Activated CD8-positive, alpha-beta T cell treated with anti-CD3 and anti-CD28 coated beads for 36 hours (primary cell): Measurements from ENCODE around the gene PIP5K1B. TPM values are rescaled to one million over a fixed set of nuclear protein-coding genes. Genes with fewer than 3 reads are reported as not detected.
A peak's percentile ranks its signal among the peaks of the same experiment; 100 is the strongest.

ENCODE experiments used
- ATAC-seq: fragments of 200-7000 bp; cut with Tn5 transposase; one replicate; pipeline ENCODE4 v1.10.0; 2021; ENCODE audit warnings: mild to moderate bottlenecking, moderate library complexity
- CTCF ChIA-PET: fragments of 350-600 bp; sonication (Branson Sonifier 250); formaldehyde crosslinking; loops from one replicate; lab custom pipeline; 2021; ENCODE audit warnings: antibody characterized with exemption; lab: Charles Lee
- POLR2A ChIA-PET: fragments of 350-600 bp; sonication (Branson Sonifier 250); formaldehyde crosslinking; loops from one replicate; lab custom pipeline; 2021; ENCODE audit warnings: antibody characterized with exemption; lab: Charles Lee
- DNase-seq: peaks from one replicate; pipeline ENCODE4 v3.0.0-alpha.2; 2020
- H3K27ac Mint-ChIP-seq: one replicate; pipeline ENCODE4 v1.8.0; 2021; ENCODE audit warnings: mild to moderate bottlenecking, mixed read lengths
- H3K27me3 Mint-ChIP-seq: one replicate; pipeline ENCODE4 v1.8.0; 2021; ENCODE audit warnings: mixed read lengths
- H3K36me3 Mint-ChIP-seq: one replicate; pipeline ENCODE4 v1.8.0; 2021; ENCODE audit warnings: low read depth, mixed read lengths
- H3K4me1 Mint-ChIP-seq: one replicate; pipeline ENCODE4 v1.8.0; 2021; ENCODE audit warnings: low read depth, mixed read lengths
- H3K4me3 Mint-ChIP-seq: one replicate; pipeline ENCODE4 v1.8.0; 2021; ENCODE audit warnings: mild to moderate bottlenecking, moderate library complexity, mixed read lengths
- H3K9me3 Mint-ChIP-seq: one replicate; pipeline ENCODE4 v1.8.0; 2021; ENCODE audit warnings: mixed read lengths
- CTCF ChIP-seq: fragments of 200-600 bp; IDR thresholded peaks from one replicate; pipeline ENCODE4 v1.8.0; 2022; ENCODE audit warnings: antibody characterized with exemption, mild to moderate bottlenecking
- intact Hi-C: fragments of 100-400 bp; cut with micrococcal nuclease; formaldehyde crosslinking; loops from one replicate; pipeline ENCODE4 v1.10.0; 2022
- total RNA-seq, 2 experiments: library from RNA; stranded (reverse); gene quantifications; one replicate each; pipeline ENCODE4 v1.2.3, GENCODE V29; 2021

Gene PIP5K1B
- total RNA-seq, 2 experiments from 2014 or later: 0.43 to 0.98 TPM

- H3K27me3 Mint-ChIP-seq: peaks cover 5% of the 10 kb centered on the region
- peaks cover 6% of the 10 kb centered on the region for H3K4me1 Mint-ChIP-seq
- no peak overlapping the region for H3K4me3 Mint-ChIP-seq
- no peaks in the 10 kb centered on the region for H3K9me3 Mint-ChIP-seq
- CTCF ChIA-PET: no interaction called here
- intact Hi-C loops: no loop called here
- no peak overlapping the region for H3K27ac Mint-ChIP-seq
- ATAC-seq (no peak), DNase-seq (no peak)
- no peak for TF ChIP-seq CTCF
- POLR2A ChIA-PET: no interaction called here
- no peaks in the 10 kb centered on the region for H3K36me3 Mint-ChIP-seq
Observed at GRCh38 chr9:68991457-68991856, 286.4 kb downstream of the PIP5K1B start.

GRCh38 chr9:68995776-68996175, 290.7 kb downstream of the PIP5K1B start:
- Mint-ChIP-seq H3K36me3 (no peaks in the 10 kb centered on the region), H3K4me1 (peaks cover 12% of the 10 kb centered on the region), H3K27ac (no peak overlapping the region), H3K4me3 (no peak overlapping the region), H3K9me3 (no peaks in the 10 kb centered on the region), H3K27me3 (no peaks in the 10 kb centered on the region)
- CTCF ChIA-PET: interaction anchor here (2.3 kb wide), 1 partner anchor 412 kb away, joined by 9 read pairs; no protein-coding TSS in a partner anchor
- intact Hi-C loops: no loop called here
- ATAC-seq (no peak), DNase-seq (no peak)
- TF ChIP-seq CTCF: no peak
- POLR2A ChIA-PET: interaction anchor here (1.3 kb wide), 1 partner anchor 12 kb away, joined by 6 read pairs; no protein-coding TSS in a partner anchor

GRCh38 chr9:68996462-68996861, 291.4 kb downstream of the PIP5K1B start:
- no peak for TF ChIP-seq CTCF
- Mint-ChIP-seq H3K36me3 (no peaks in the 10 kb centered on the region), H3K4me3 (no peak overlapping the region), H3K27me3 (no peaks in the 10 kb centered on the region), H3K4me1 (peaks cover 12% of the 10 kb centered on the region), H3K9me3 (no peaks in the 10 kb centered on the region), H3K27ac (peak overlapping the region; percentile 9)
- ChIA-PET POLR2A (interaction anchor here (0.7 kb wide), 1 partner anchor 258 kb away, joined by 3 read pairs; no protein-coding TSS in a partner anchor), CTCF (interaction anchor here (0.9 to 2.3 kb wide), 3 partner anchors 9 to 413 kb away, joined by 3 to 9 read pairs (median 3); no protein-coding TSS in a partner anchor)
- intact Hi-C loops: no loop called here
- ATAC-seq: no peak
- DNase-seq: no peak

GRCh38 chr9:68997666-68998065, 292.6 kb downstream of the PIP5K1B start:
- peaks cover 12% of the 10 kb centered on the region for H3K4me1 Mint-ChIP-seq
- H3K4me3 Mint-ChIP-seq: no peak overlapping the region
- H3K9me3 Mint-ChIP-seq: no peaks in the 10 kb centered on the region
- ChIA-PET CTCF (interaction anchor here (0.9 to 1.5 kb wide), 5 partner anchors 8 to 414 kb away, joined by 3 read pairs; no protein-coding TSS in a partner anchor), POLR2A (interaction anchor here (1.1 kb wide), 1 partner anchor 23 kb away, joined by 3 read pairs; no protein-coding TSS in a partner anchor)
- no peaks in the 10 kb centered on the region for H3K36me3 Mint-ChIP-seq
- no peak for ATAC-seq
- DNase-seq: no peak
- no peaks in the 10 kb centered on the region for H3K27me3 Mint-ChIP-seq
- TF ChIP-seq CTCF: no peak
- intact Hi-C loops: no loop called here
- no peak overlapping the region for H3K27ac Mint-ChIP-seq

- peaks cover 2% of the 10 kb centered on the region for H3K27me3 Mint-ChIP-seq
- no peak overlapping the region for H3K27ac Mint-ChIP-seq
- intact Hi-C loops: no loop called here
- peaks cover 12% of the 10 kb centered on the region for H3K4me1 Mint-ChIP-seq
- ChIA-PET POLR2A (interaction anchor here (0.6 kb wide), 1 partner anchor 60 kb away, joined by 3 read pairs; no protein-coding TSS in a partner anchor), CTCF (interaction anchor here (1.5 to 1.7 kb wide), 2 partner anchors 59 to 414 kb away, joined by 3 to 9 read pairs; no protein-coding TSS in a partner anchor)
- H3K9me3 Mint-ChIP-seq: no peaks in the 10 kb centered on the region
- DNase-seq (no peak), ATAC-seq (no peak)
- H3K4me3 Mint-ChIP-seq: no peak overlapping the region
- TF ChIP-seq CTCF: no peak
- H3K36me3 Mint-ChIP-seq: no peaks in the 10 kb centered on the region
Observed at GRCh38 chr9:68998385-68998784, 293.3 kb downstream of the PIP5K1B start.
